K562 (cell line): ENCODE data around the gene HLA-DOB. TPM values are rescaled to one million over a fixed set of nuclear protein-coding genes. Genes with fewer than 3 reads are reported as not detected.

Source experiments
- ATAC-seq: fragments of 200-7000 bp; cut with Tn5 transposase; 3 replicates; pipeline ENCODE4 v1.9.1; 2020; ENCODE audit warnings: moderate library complexity
- BruUV-seq: library from RNA; stranded (reverse); fragments of 400-500 nt; replicated peaks from 2 replicates; lab custom pipeline; 2021; lab: Mats Ljungman, UMichigan
- CTCF ChIA-PET: fragments of 300-600 bp; formaldehyde crosslinking; extraction: SDS; loops from one replicate; lab custom pipeline; 2021; ENCODE audit warnings: low intra/inter-chr PET ratio; lab: Yijun Ruan, JAX
- POLR2A ChIA-PET: fragments of 300-600, 350-650 bp; sonication (Branson Sonifier 250); formaldehyde crosslinking; extraction: SDS; loops from one replicate; lab custom pipeline; 2021; ENCODE audit warnings: antibody characterized with exemption, inconsistent platforms; lab: Yijun Ruan, JAX
- DNase-seq, 4 experiments: peaks; one replicate each; pipeline versions ENCODE4 v3.0.0 to v3.0.0-alpha.2; 2011 to 2018; ENCODE audit warnings: low spot score in 3 of 4, mixed read lengths in 3 of 4; ENCODE audit errors: extremely low read depth in 1 of 4
- FAIRE-seq: peaks from 2 replicates; lab custom pipeline; 2011; peaks lifted over from hg19 to GRCh38; lab: Jason Lieb, UNC
- H2AFZ ChIP-seq: 2 replicates; pipeline ENCODE4 v1.6.0; 2011; ENCODE audit warnings: low read depth, low read length, control low read depth, inconsistent platforms
- H3K27ac ChIP-seq: fragments of 200-600 bp; 3 replicates; pipeline ENCODE4 v1.8.0; 2011; ENCODE audit warnings: low read depth, mild to moderate bottlenecking, control low read depth, inconsistent platforms, low read length, moderate library complexity, mixed read lengths; ENCODE audit errors: extremely low read depth
- H3K27me3 ChIP-seq, 2 experiments: fragments of 300-600 bp in 1 of 2; 2 replicates in 1 of 2; 3 replicates in 1 of 2; pipeline versions ENCODE4 v1.6.0 to v1.8.0; 2011; ENCODE audit warnings: inconsistent platforms in 2 of 2, low read length in 2 of 2, mild to moderate bottlenecking in 1 of 2, mixed read lengths in 1 of 2, moderate library complexity in 1 of 2; ENCODE audit not compliant: control insufficient read depth in 2 of 2, insufficient read depth in 2 of 2
- H3K36me3 ChIP-seq: fragments of 300-600 bp; 3 replicates; pipeline ENCODE4 v1.8.0; 2011; ENCODE audit warnings: mild to moderate bottlenecking, low read length, inconsistent platforms; ENCODE audit not compliant: control insufficient read depth, insufficient read depth
- H3K4me1 ChIP-seq, 2 experiments: fragments of 200-600 bp in 1 of 2; replicated peaks in 1 of 2; 2 replicates in 1 of 2; 3 replicates in 1 of 2; pipeline versions ENCODE4 v1.5.1 to v1.8.0; 2011; ENCODE audit warnings: inconsistent platforms in 2 of 2, low read length in 2 of 2, mild to moderate bottlenecking in 1 of 2, mixed read lengths in 1 of 2, moderate library complexity in 1 of 2; ENCODE audit not compliant: control insufficient read depth in 2 of 2, insufficient read depth in 2 of 2
- H3K4me2 ChIP-seq: 2 replicates; pipeline ENCODE4 v1.6.1; 2011; ENCODE audit warnings: low read length, control low read depth, inconsistent platforms, mixed read lengths; ENCODE audit not compliant: insufficient read depth
- H3K4me3 ChIP-seq: fragments of 200-600 bp; sonication (generic), shearing (Covaris generic); 2 replicates; pipeline ENCODE4 v1.5.1; 2016; ENCODE audit warnings: control low read depth, inconsistent platforms
- H3K79me2 ChIP-seq: fragments of 200-600 bp; 3 replicates; pipeline ENCODE4 v1.8.0; 2011; ENCODE audit warnings: low read length, inconsistent platforms; ENCODE audit not compliant: control insufficient read depth, insufficient read depth
- H3K9ac ChIP-seq, 2 experiments: 2 replicates each; pipeline versions ENCODE4 v1.6.0 to v1.6.1; 2011; ENCODE audit warnings: low read depth in 2 of 2, low read length in 2 of 2, control low read depth in 1 of 2, inconsistent platforms in 1 of 2, mild to moderate bottlenecking in 1 of 2, mixed read lengths in 1 of 2; ENCODE audit not compliant: insufficient read depth in 1 of 2
- H3K9me1 ChIP-seq: one replicate; pipeline ENCODE4 v1.6.0; 2011; ENCODE audit warnings: inconsistent platforms, mild to moderate bottlenecking, low read length, moderate library complexity; ENCODE audit not compliant: control insufficient read depth, insufficient read depth
- H3K9me3 ChIP-seq: replicated peaks from 2 replicates; pipeline ENCODE4 v1.5.1; 2011; ENCODE audit warnings: low read depth, low read length, inconsistent platforms; ENCODE audit not compliant: control insufficient read depth, insufficient read depth
- H4K20me1 ChIP-seq: replicated peaks from 2 replicates; pipeline ENCODE4 v1.6.1; 2011; ENCODE audit warnings: low read length, inconsistent platforms, mixed read lengths; ENCODE audit not compliant: control insufficient read depth, insufficient read depth
- GATA2 ChIP-seq: sonication (generic); formaldehyde crosslinking; IDR thresholded peaks from 2 replicates; pipeline ENCODE4 v1.4.0; 2020; ENCODE audit warnings: mild to moderate bottlenecking, missing genetic modification reagents
- POLR2A ChIP-seq: fragments of 450-650 bp; conservative IDR thresholded peaks from 2 replicates; pipeline ENCODE4 v1.6.1; 2016
- PTRF ChIP-seq: fragments of 450-650 bp; IDR thresholded peaks from 2 replicates; pipeline ENCODE4 v1.6.1; 2016; ENCODE audit warnings: mild to moderate bottlenecking, missing genetic modification characterization, missing compliant biosample characterization
- ZKSCAN1 ChIP-seq: fragments of 150-350 bp; IDR thresholded peaks from 2 replicates; pipeline ENCODE4 v1.6.1; 2016; ENCODE audit warnings: low read depth, low read length
- WGBS: fragments of 100-300 bp; shearing (Covaris generic); methylation state at CpG from one replicate; pipeline ENCODE4 v1.1.6; 2016; ENCODE audit warnings: low coverage, mixed read lengths; ENCODE audit not compliant: insufficient coverage; ENCODE audit errors: missing lambda C conversion rate; 5-methylcytosine and 5-hydroxymethylcytosine counted together
- in situ Hi-C: fragments of 300-500 bp; cut with MboI; formaldehyde crosslinking; loops from 4 replicates; pipeline ENCODE4 v1.15.0; 2018; ENCODE audit warnings: inconsistent platforms, mixed read lengths
- intact Hi-C: fragments of 100-400 bp; cut with micrococcal nuclease; formaldehyde crosslinking; loops from 2 replicates; pipeline ENCODE4 v1.14.2; 2022
- polyA plus RNA-seq, 8 experiments: library from polyadenylated mRNA; depleted of rRNA in 4 of 8; stranded (reverse) in 5 of 8; unstranded in 3 of 8; fragments of >200 nt; fragmentation: Nextera tagmentation in 2 of 8; fragmentation: Illumina TruSeq in 1 of 8; extraction: Ambion mirVana in 2 of 8; extraction: Trizol in 1 of 8; gene quantifications; 2 replicates each; pipeline versions ENCODE4 v1.2.1 to v1.2.3, GENCODE V29; 2011 to 2014; ENCODE audit warnings: inconsistent platforms in 1 of 8, missing spikeins in 1 of 8
- total RNA-seq, 7 experiments: library from RNA; depleted of rRNA in 6 of 7; stranded (reverse); fragments of >200 nt in 6 of 7; fragmentation: Illumina TruSeq in 2 of 7; extraction: Trizol in 2 of 7; gene quantifications; 2 replicates each; pipeline versions ENCODE4 v1.2.1 to v1.2.3, GENCODE V29; 2011 to 2021; ENCODE audit warnings: low replicate concordance in 1 of 7

The HLA-DOB gene
- total and polyA plus RNA-seq, 9 of the 15 experiments (the other 6 are each of a cell fraction or from before 2014, with no cell fraction given), result 1.2 to 4.0 (median 2.5) TPM

- ATAC-seq (no peak), FAIRE-seq (no peak), DNase-seq (no peak)
- no peaks in the 10 kb centered on the region for H3K27me3 ChIP-seq
- WGBS, result 70% methylated on average over 5 of the region's 5 CpGs
- no peaks in the 10 kb centered on the region for H3K4me1 ChIP-seq
- no peak for TF ChIP-seq PTRF (tag)
- TF ChIP-seq POLR2A, result no peak
- no peak for TF ChIP-seq GATA2 (CRISPR knock-in tag)
- H3K9ac ChIP-seq, result no peak overlapping the region
- H3K4me2 ChIP-seq, result no peak overlapping the region
- no peak overlapping the region for H3K4me3 ChIP-seq
- no peaks in the 10 kb centered on the region for H3K9me1 ChIP-seq
- H3K27ac ChIP-seq, result no peak overlapping the region
- H3K79me2 ChIP-seq, result no peaks in the 10 kb centered on the region
- no peak overlapping the region for H2AFZ ChIP-seq
- H3K36me3 ChIP-seq, result peaks cover 68% of the 10 kb centered on the region
- CTCF ChIA-PET, result no interaction called here
- no peaks in the 10 kb centered on the region for H4K20me1 ChIP-seq
- intact Hi-C loops (no loop called here), in situ Hi-C loops (no loop called here)
- no peaks in the 10 kb centered on the region for H3K9me3 ChIP-seq
- BruUV-seq, result no TSS peak
- POLR2A ChIA-PET, result no interaction called here
These were observed 14.1 kb upstream of the HLA-DOB start for GRCh38 chr6:32830936-32831335.

GRCh38 chr6:32830017-32830416 lies 13.2 kb upstream of the HLA-DOB start:
- H3K36me3 ChIP-seq, result peaks cover 59% of the 10 kb centered on the region
- H3K9me1 ChIP-seq, result no peaks in the 10 kb centered on the region
- H3K4me3 ChIP-seq, result no peak overlapping the region
- H4K20me1 ChIP-seq, result no peaks in the 10 kb centered on the region
- H3K4me2 ChIP-seq, result no peak overlapping the region
- H3K79me2 ChIP-seq, result no peaks in the 10 kb centered on the region
- no peak overlapping the region for H3K27ac ChIP-seq
- FAIRE-seq (no peak), ATAC-seq (no peak), DNase-seq (no peak)
- no peak overlapping the region for H2AFZ ChIP-seq
- peak overlapping the region in 1 of 2 experiments; percentile 16; a peak in 1 of 4 replicates for H3K9ac ChIP-seq
- intact Hi-C loops (no loop called here), in situ Hi-C loops (no loop called here)
- H3K27me3 ChIP-seq, result no peaks in the 10 kb centered on the region
- BruUV-seq, result no TSS peak
- ChIA-PET CTCF (no interaction called here), POLR2A (interaction anchor here (0.7 kb wide), 1 partner anchor 148 kb away, joined by 3 read pairs; no protein-coding TSS in a partner anchor)
- H3K9me3 ChIP-seq, result no peaks in the 10 kb centered on the region
- TF ChIP-seq ZKSCAN1, result no peak
- H3K4me1 ChIP-seq, result no peaks in the 10 kb centered on the region
- WGBS, result 81% methylated on average over 3 of the region's 5 CpGs
